ENCODE measurements around the gene NDUFB8. TPM values are rescaled to one million over a fixed set of nuclear protein-coding genes. Genes with fewer than 3 reads are reported as not detected.

Gene NDUFB8
- total and polyA plus RNA-seq, 10 of the 15 experiments (the other 5 are each of a cell fraction or from before 2014, with no cell fraction given) = 180 to 572 (median 382) TPM

- no TSS peak for BruUV-seq (replicated peaks)
- no peak overlapping the region for H3K4me2 ChIP-seq (ENCODE audit: control insufficient read depth, insufficient read depth)
- peaks cover 2% of the 10 kb centered on the region; the same call in 1 of the 2 replicates for H4K20me1 ChIP-seq (ENCODE audit: control insufficient read depth, insufficient read depth)
- no peaks in the 10 kb centered on the region for H3K79me2 ChIP-seq (ENCODE audit: control insufficient read depth, insufficient read depth, low read length)
- H2AFZ ChIP-seq (ENCODE audit: control insufficient read depth, low read depth, low read length) = no peak overlapping the region
- WGBS (ENCODE audit: insufficient coverage, insufficient replicate concordance, low lambda C conversion rate, missing lambda C conversion rate) = 72% methylated on average over 5 of the region's 5 CpGs
- no peaks in the 10 kb centered on the region for H3K9me3 ChIP-seq (replicated peaks; ENCODE audit: control insufficient read depth, insufficient read depth, low read length)
- ChIA-PET RAD21 (ENCODE audit: unreplicated experiment) (interaction anchor here (1.5 kb wide), 1 partner anchor 34 kb away, joined by 6 read pairs; no protein-coding TSS in a partner anchor), POLR2A (no interaction called here), SMC1A (ENCODE audit: uncharacterized antibody, unreplicated experiment) (interaction anchor here (1.0 to 1.7 kb wide), 2 partner anchors 11 to 144 kb away, joined by 4 to 7 read pairs; no protein-coding TSS in a partner anchor), CTCF (interaction anchor here (0.7 to 5.5 kb wide), 8 partner anchors 10 to 1868 kb away, joined by 3 to 49 read pairs (median 8); no protein-coding TSS in a partner anchor)
- in situ Hi-C loops (cut with MboI) (no loop called here), intact Hi-C loops (cut with micrococcal nuclease; ENCODE audit: unreplicated experiment) (no loop called here)
- peaks cover 5% of the 10 kb centered on the region for H3K4me1 ChIP-seq (ENCODE audit: control insufficient read depth, insufficient read depth, low read length)
- no peak overlapping the region for H3K4me3 ChIP-seq
- H3K9ac ChIP-seq (ENCODE audit: control insufficient read depth, insufficient read depth, low read length) = no peak overlapping the region
- no peak for TF ChIP-seq ZNF384 (IDR thresholded peaks at IDR 0.05; ENCODE audit: borderline replicate concordance, low read depth, low read length)
- TF ChIP-seq EED (IDR thresholded peaks at IDR 0.05; ENCODE audit: low read depth) = no peak
- FAIRE-seq = no peak
- no peak overlapping the region for H3K27ac ChIP-seq (ENCODE audit: control insufficient read depth, insufficient read depth)
- peaks cover 0 to 6% of the 10 kb centered on the region in 2 experiments; a peak in 1 of 4 replicates for H3K27me3 ChIP-seq (replicated peaks in 1 of 2; ENCODE audit: control insufficient read depth in 2 of 2, insufficient read depth in 2 of 2, low read length in 1 of 2)
- H3K36me3 ChIP-seq (ENCODE audit: control insufficient read depth in 2 of 2, insufficient read depth in 2 of 2, low read length in 1 of 2) = peaks cover 5% of the 10 kb centered on the region in 2 experiments; a peak in 3 of 4 replicates
- ATAC-seq = no peak
- DNase-seq (ENCODE audit: low read depth, low spot score) = no peak
These were observed 45.6 kb downstream of the NDUFB8 start for GRCh38 chr10:100483876-100484666.

GRCh38 chr10:100482834-100483185 is 46.9 kb downstream of the NDUFB8 start:
- DNase-seq (ENCODE audit: low read depth, low spot score) = no peak
- Histone ChIP-seq H3K4me1 (ENCODE audit: control insufficient read depth, insufficient read depth, low read length) (peaks cover 5% of the 10 kb centered on the region), H3K27ac (ENCODE audit: control insufficient read depth, insufficient read depth) (no peak overlapping the region), H3K27me3 (replicated peaks in 1 of 2; ENCODE audit: control insufficient read depth in 2 of 2, insufficient read depth in 2 of 2, low read length in 1 of 2) (peaks cover 0 to 6% of the 10 kb centered on the region in 2 experiments; a peak in 1 of 4 replicates), H3K4me3 (peak overlapping the region; percentile 61; the same call in 1 of the 2 replicates), H3K4me2 (ENCODE audit: control insufficient read depth, insufficient read depth) (peak overlapping the region; percentile 69), H2AFZ (ENCODE audit: control insufficient read depth, low read depth, low read length) (no peak overlapping the region), H3K9me3 (replicated peaks; ENCODE audit: control insufficient read depth, insufficient read depth, low read length) (no peaks in the 10 kb centered on the region), H3K9ac (ENCODE audit: control insufficient read depth, insufficient read depth, low read length) (no peak overlapping the region), H3K36me3 (ENCODE audit: control insufficient read depth in 2 of 2, insufficient read depth in 2 of 2, low read length in 1 of 2) (peaks cover 2 to 3% of the 10 kb centered on the region in 2 experiments; a peak in 3 of 4 replicates), H3K79me2 (ENCODE audit: control insufficient read depth, insufficient read depth, low read length) (no peaks in the 10 kb centered on the region), H4K20me1 (ENCODE audit: control insufficient read depth, insufficient read depth) (peaks cover 2% of the 10 kb centered on the region; the same call in 1 of the 2 replicates)
- ChIA-PET CTCF (interaction anchor here (0.6 to 5.5 kb wide), 24 partner anchors 8 to 166 kb away, joined by 3 to 49 read pairs (median 4); no protein-coding TSS in a partner anchor), SMC1A (ENCODE audit: uncharacterized antibody, unreplicated experiment) (interaction anchor here (0.7 to 2.4 kb wide), 5 partner anchors 12 to 143 kb away, joined by 3 to 13 read pairs (median 7); no protein-coding TSS in a partner anchor), POLR2A (no interaction called here), RAD21 (ENCODE audit: unreplicated experiment) (interaction anchor here (1.1 to 3.5 kb wide), 3 partner anchors 36 to 145 kb away, joined by 3 to 9 read pairs (median 4); no protein-coding TSS in a partner anchor)
- no peak for TF ChIP-seq PKNOX1 (IDR thresholded peaks at IDR 0.05)
- TF ChIP-seq YBX1 (IDR thresholded peaks at IDR 0.05) = no peak
- TF ChIP-seq RUNX3 (IDR thresholded peaks at IDR 0.05; ENCODE audit: low read length) = no peak
- no peak for TF ChIP-seq FOXK2 (IDR thresholded peaks at IDR 0.05)
- TF ChIP-seq POLR2AphosphoS5 (IDR thresholded peaks at IDR 0.05; ENCODE audit: low read length) = no peak
- in situ Hi-C loops (cut with MboI) = no loop called here
- BruUV-seq (replicated peaks) = no TSS peak
- ATAC-seq = no peak
- no peak for FAIRE-seq
- intact Hi-C loops (cut with micrococcal nuclease; ENCODE audit: unreplicated experiment) = no loop called here
- 60% methylated on average over 5 of the region's 5 CpGs for WGBS (ENCODE audit: insufficient coverage, insufficient replicate concordance, low lambda C conversion rate, missing lambda C conversion rate)

All from GM12878 (cell line).